Transverse colon (tissue), 4 donors: ENCODE results near the gene ATF6.

Experiments
- EP300 ChIP-seq: sonication (generic); formaldehyde crosslinking; IDR thresholded peaks from one replicate; pipeline ENCODE4 v1.6.1; 2017; ENCODE audit warnings: antibody characterized with exemption, low read depth
- POLR2A ChIP-seq: fragments of 450-650 bp; IDR thresholded peaks from one replicate; pipeline ENCODE4 v1.6.1; 2016; ENCODE audit warnings: antibody characterized with exemption, mild to moderate bottlenecking, moderate library complexity
- POLR2AphosphoS5 ChIP-seq, 3 donors: sonication (generic); formaldehyde crosslinking; IDR thresholded peaks; one replicate each; pipeline ENCODE4 v1.6.1; 2016; ENCODE audit warnings: antibody characterized with exemption in 3 of 3
- TF ChIP-seq, protein P1 (sequence below), 5 experiments: fragments of 200-600 bp in 3 of 5; fragments of 450-650 bp in 2 of 5; sonication (generic) in 3 of 5; IDR thresholded peaks; 1 replicate in 2 of 5; 2 replicates in 3 of 5; pipeline ENCODE4 v1.5.1; 2016 to 2017; ENCODE audit warnings: antibody characterized with exemption in 5 of 5, inconsistent platforms in 3 of 5, mild to moderate bottlenecking in 2 of 5, moderate library complexity in 1 of 5

DNA sequence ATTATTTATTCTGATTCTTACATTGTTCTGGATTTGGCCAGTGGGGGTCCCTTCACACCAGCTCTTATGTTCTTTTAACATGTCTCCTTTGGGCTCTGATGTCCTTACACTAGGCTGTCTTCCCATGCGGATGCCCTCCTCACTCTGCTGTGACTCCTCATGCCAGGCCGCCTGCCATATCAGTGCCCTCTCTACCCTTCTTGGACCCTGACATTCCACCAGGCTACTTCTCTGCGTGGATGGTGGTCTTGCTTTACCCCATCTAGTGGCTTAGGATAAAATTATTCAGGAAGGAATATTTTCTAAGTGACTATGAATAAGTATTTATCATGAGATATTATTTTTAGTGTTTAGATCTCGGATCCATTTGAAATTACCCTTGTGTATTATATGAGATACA lies 21.2 kb downstream of the ATF6 start:
- TF ChIP-seq EP300 (no peak), POLR2A (no peak), POLR2AphosphoS5 (IDR thresholded peaks at IDR 0.05) (no peak)
- TF ChIP-seq, protein P1, sequence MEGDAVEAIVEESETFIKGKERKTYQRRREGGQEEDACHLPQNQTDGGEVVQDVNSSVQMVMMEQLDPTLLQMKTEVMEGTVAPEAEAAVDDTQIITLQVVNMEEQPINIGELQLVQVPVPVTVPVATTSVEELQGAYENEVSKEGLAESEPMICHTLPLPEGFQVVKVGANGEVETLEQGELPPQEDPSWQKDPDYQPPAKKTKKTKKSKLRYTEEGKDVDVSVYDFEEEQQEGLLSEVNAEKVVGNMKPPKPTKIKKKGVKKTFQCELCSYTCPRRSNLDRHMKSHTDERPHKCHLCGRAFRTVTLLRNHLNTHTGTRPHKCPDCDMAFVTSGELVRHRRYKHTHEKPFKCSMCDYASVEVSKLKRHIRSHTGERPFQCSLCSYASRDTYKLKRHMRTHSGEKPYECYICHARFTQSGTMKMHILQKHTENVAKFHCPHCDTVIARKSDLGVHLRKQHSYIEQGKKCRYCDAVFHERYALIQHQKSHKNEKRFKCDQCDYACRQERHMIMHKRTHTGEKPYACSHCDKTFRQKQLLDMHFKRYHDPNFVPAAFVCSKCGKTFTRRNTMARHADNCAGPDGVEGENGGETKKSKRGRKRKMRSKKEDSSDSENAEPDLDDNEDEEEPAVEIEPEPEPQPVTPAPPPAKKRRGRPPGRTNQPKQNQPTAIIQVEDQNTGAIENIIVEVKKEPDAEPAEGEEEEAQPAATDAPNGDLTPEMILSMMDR (IDR thresholded peaks at IDR 0.05), result no peak
